ENCODE data around the gene P3H1.

- TF ChIP-seq CTCF (IDR thresholded peaks at IDR 0.05; ENCODE audit: poor library complexity) (no peak), EZH2 (IDR thresholded peaks at IDR 0.05; ENCODE audit: borderline replicate concordance) (no peak), EZH2phosphoT487 (IDR thresholded peaks at IDR 0.05; ENCODE audit: low read depth, severe bottlenecking, unreplicated experiment) (no peak)
Measured at GRCh38 chr1:42723511-42723910, 43.3 kb downstream of the P3H1 start.

All from hepatocyte (in vitro differentiated cells).